ENCODE data around the gene SPATA13.

Gene SPATA13

GRCh38 chr13:24173795-24174194, 13.3 kb downstream of the SPATA13 start:
- H2BK5ac ChIP-seq (ENCODE audit: low read depth, low read length, poor library complexity): no peak overlapping the region
- WGBS (ENCODE audit: extremely low coverage, insufficient coverage, insufficient read length): no CpG with 5 or more reads among the region's 2 CpGs
- no peak overlapping the region for H2BK12ac ChIP-seq (ENCODE audit: low read length)
- no peak overlapping the region for H3K4me3 ChIP-seq (ENCODE audit: low read depth, low read length)
- H3K9me3 ChIP-seq (ENCODE audit: insufficient read depth, low read depth, low read length): no peaks in the 10 kb centered on the region
- H3K23ac ChIP-seq (ENCODE audit: low read length): no peak overlapping the region
- H4K8ac ChIP-seq (ENCODE audit: low read depth, low read length): no peak overlapping the region
- no peak overlapping the region for H3K9ac ChIP-seq (ENCODE audit: low read length)
- H3K79me2 ChIP-seq (ENCODE audit: control insufficient read depth, insufficient read depth, low read length, poor library complexity): no peaks in the 10 kb centered on the region
- no peak for DNase-seq
- no peak overlapping the region for H2AFZ ChIP-seq (ENCODE audit: insufficient read depth, low read length, poor library complexity)
- H3K36me3 ChIP-seq (ENCODE audit: control insufficient read depth in 1 of 2, insufficient read depth in 2 of 2, low read length in 2 of 2): no peaks in the 10 kb centered on the region
- H2BK120ac ChIP-seq (ENCODE audit: insufficient read depth, low read length, poor library complexity): no peak overlapping the region
- H3K27ac ChIP-seq (ENCODE audit: low read depth, low read length): no peak overlapping the region
- no peak overlapping the region for H3K4ac ChIP-seq (ENCODE audit: low read depth, low read length)
- no peak overlapping the region for H4K12ac ChIP-seq (ENCODE audit: low read depth, low read length)
- H3K18ac ChIP-seq (ENCODE audit: low read length): no peak overlapping the region
- H3K27me3 ChIP-seq (ENCODE audit: insufficient read depth, low read length): no peaks in the 10 kb centered on the region
- H2AK5ac ChIP-seq (ENCODE audit: low read length): no peak overlapping the region
- no peak overlapping the region for H3K4me2 ChIP-seq (ENCODE audit: low read length)
- no peak overlapping the region for H4K91ac ChIP-seq (ENCODE audit: low read depth, low read length)
- H3K4me1 ChIP-seq (ENCODE audit: control insufficient read depth in 1 of 2, insufficient read depth in 2 of 2, low read length in 2 of 2): no peaks in the 10 kb centered on the region
- H3K79me1 ChIP-seq (ENCODE audit: low read length): no peaks in the 10 kb centered on the region
- H3K14ac ChIP-seq (ENCODE audit: low read length): no peak overlapping the region

DNA sequence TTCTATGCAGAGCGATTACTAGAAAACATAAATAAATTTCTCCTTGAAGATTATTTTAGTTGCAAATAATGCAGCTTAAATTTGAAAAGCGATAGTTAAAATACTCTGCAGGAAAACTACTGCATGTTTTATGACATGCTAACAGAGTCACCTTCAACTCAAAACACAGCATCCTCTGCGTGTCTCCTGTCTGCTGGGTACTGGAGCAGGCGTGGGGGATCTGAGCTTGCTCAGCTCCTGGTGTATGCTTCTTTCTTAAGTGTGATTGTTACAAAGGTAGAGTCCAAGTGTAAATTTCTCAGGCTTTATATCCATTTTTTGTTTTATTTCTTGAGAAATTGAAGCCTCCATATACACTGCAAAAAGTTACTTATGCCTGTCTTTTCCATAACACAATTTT, 15.3 kb downstream of the SPATA13 start:
- Histone ChIP-seq H3K9ac (ENCODE audit: low read length) (no peak overlapping the region), H3K4me3 (ENCODE audit: low read depth, low read length) (no peak overlapping the region), H3K27me3 (ENCODE audit: insufficient read depth, low read length) (no peaks in the 10 kb centered on the region), H3K79me2 (ENCODE audit: control insufficient read depth, insufficient read depth, low read length, poor library complexity) (no peaks in the 10 kb centered on the region), H2BK120ac (ENCODE audit: insufficient read depth, low read length, poor library complexity) (no peak overlapping the region), H2BK5ac (ENCODE audit: low read depth, low read length, poor library complexity) (no peak overlapping the region), H3K9me3 (ENCODE audit: insufficient read depth, low read depth, low read length) (no peaks in the 10 kb centered on the region), H4K8ac (ENCODE audit: low read depth, low read length) (no peak overlapping the region), H3K4me1 (ENCODE audit: control insufficient read depth in 1 of 2, insufficient read depth in 2 of 2, low read length in 2 of 2) (no peaks in the 10 kb centered on the region), H3K23ac (ENCODE audit: low read length) (no peak overlapping the region), H3K4ac (ENCODE audit: low read depth, low read length) (no peak overlapping the region), H2AK5ac (ENCODE audit: low read length) (no peak overlapping the region), H3K18ac (ENCODE audit: low read length) (no peak overlapping the region), H2BK12ac (ENCODE audit: low read length) (no peak overlapping the region), H3K4me2 (ENCODE audit: low read length) (no peak overlapping the region), H3K36me3 (ENCODE audit: control insufficient read depth in 1 of 2, insufficient read depth in 2 of 2, low read length in 2 of 2) (no peaks in the 10 kb centered on the region), H3K14ac (ENCODE audit: low read length) (no peak overlapping the region), H3K27ac (ENCODE audit: low read depth, low read length) (no peak overlapping the region), H2AFZ (ENCODE audit: insufficient read depth, low read length, poor library complexity) (no peak overlapping the region), H4K12ac (ENCODE audit: low read depth, low read length) (no peak overlapping the region), H4K91ac (ENCODE audit: low read depth, low read length) (no peak overlapping the region), H3K79me1 (ENCODE audit: low read length) (no peaks in the 10 kb centered on the region)
- no peak for DNase-seq
- no CpG with 5 or more reads among the region's 4 CpGs for WGBS (ENCODE audit: extremely low coverage, insufficient coverage, insufficient read length)

DNA sequence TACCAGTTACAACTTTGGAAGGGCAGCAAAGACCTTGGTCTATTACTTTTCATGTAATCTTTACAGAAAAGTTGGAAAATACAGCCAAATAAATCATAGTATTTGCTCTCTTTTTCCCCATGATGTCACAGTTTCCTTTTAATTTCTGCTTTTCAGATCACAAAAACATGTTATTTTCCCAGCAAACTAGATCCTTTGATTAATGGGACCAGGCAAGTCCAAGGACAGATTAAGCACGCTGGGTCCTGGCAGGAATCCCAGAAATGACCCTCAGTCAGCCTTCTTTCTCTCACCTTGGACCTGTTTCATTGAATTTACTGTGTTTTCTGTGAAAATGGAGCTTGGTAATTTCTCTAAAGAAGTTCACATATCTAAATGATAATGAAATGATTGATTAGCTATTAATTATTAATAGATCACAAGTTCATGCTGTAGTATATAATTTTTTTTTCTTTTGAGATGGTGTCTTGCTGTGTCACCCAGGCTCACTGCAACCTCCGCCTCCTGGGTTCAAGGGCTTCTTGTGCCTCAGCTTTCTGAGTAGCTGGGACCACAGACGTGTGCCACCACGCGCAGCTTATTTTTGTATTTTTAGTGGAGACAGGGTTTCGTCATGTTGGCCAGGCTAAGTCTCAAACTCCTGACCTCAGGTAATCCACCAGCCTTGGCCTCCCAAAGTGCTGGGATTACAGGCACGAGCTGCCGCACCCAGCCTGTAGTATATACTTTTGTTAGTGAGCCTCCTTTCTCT, 16.0 kb downstream of the SPATA13 start:
- H3K4me3 ChIP-seq (ENCODE audit: low read depth, low read length): no peak overlapping the region
- H3K4me2 ChIP-seq (ENCODE audit: low read length): no peak overlapping the region
- H3K36me3 ChIP-seq (ENCODE audit: control insufficient read depth in 1 of 2, insufficient read depth in 2 of 2, low read length in 2 of 2): no peaks in the 10 kb centered on the region
- H3K9ac ChIP-seq (ENCODE audit: low read length): no peak overlapping the region
- H4K12ac ChIP-seq (ENCODE audit: low read depth, low read length): no peak overlapping the region
- no peak for DNase-seq
- H3K79me1 ChIP-seq (ENCODE audit: low read length): no peaks in the 10 kb centered on the region
- no peak overlapping the region for H2BK12ac ChIP-seq (ENCODE audit: low read length)
- no peak overlapping the region for H3K27ac ChIP-seq (ENCODE audit: low read depth, low read length)
- H4K91ac ChIP-seq (ENCODE audit: low read depth, low read length): no peak overlapping the region
- H2AFZ ChIP-seq (ENCODE audit: insufficient read depth, low read length, poor library complexity): no peak overlapping the region
- no peak overlapping the region for H2BK120ac ChIP-seq (ENCODE audit: insufficient read depth, low read length, poor library complexity)
- WGBS (ENCODE audit: extremely low coverage, insufficient coverage, insufficient read length): no CpG with 5 or more reads among the region's 8 CpGs
- H4K8ac ChIP-seq (ENCODE audit: low read depth, low read length): no peak overlapping the region
- H3K14ac ChIP-seq (ENCODE audit: low read length): no peak overlapping the region
- no peak overlapping the region for H2AK5ac ChIP-seq (ENCODE audit: low read length)
- no peak overlapping the region for H2BK5ac ChIP-seq (ENCODE audit: low read depth, low read length, poor library complexity)
- H3K27me3 ChIP-seq (ENCODE audit: insufficient read depth, low read length): no peaks in the 10 kb centered on the region
- no peaks in the 10 kb centered on the region for H3K79me2 ChIP-seq (ENCODE audit: control insufficient read depth, insufficient read depth, low read length, poor library complexity)
- no peaks in the 10 kb centered on the region for H3K4me1 ChIP-seq (ENCODE audit: control insufficient read depth in 1 of 2, insufficient read depth in 2 of 2, low read length in 2 of 2)
- H3K4ac ChIP-seq (ENCODE audit: low read depth, low read length): no peak overlapping the region
- H3K9me3 ChIP-seq (ENCODE audit: insufficient read depth, low read depth, low read length): no peaks in the 10 kb centered on the region
- no peak overlapping the region for H3K23ac ChIP-seq (ENCODE audit: low read length)
- no peak overlapping the region for H3K18ac ChIP-seq (ENCODE audit: low read length)

DNA sequence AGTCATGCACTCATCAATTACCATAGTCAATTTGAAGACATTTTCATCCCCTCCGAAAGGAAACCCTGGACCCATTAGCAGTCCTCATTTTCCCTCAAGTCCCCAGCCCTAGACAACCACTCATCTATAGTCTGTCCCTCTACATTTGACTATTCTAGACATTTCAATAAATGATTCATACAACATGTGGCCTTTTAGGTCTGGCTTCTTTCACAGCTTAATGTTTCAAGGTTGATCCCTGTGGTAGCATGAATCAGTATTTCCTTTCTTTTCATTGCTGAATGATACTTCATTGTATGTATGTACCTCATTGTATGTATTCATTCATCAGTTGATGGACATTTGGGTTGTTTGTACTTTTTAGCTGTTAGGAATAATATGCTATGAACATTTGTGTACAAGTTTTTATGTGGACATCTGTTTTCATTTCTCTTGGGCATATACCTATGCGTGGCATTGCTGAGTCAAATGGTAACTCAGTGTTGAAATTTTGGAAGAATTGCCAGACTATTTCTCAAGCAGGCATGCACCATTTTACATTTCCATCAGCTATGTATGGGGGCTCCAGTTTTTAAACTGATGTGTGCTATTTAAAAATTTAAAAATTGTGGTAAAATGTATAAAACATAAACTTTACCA, 18.4 kb downstream of the SPATA13 start:
- no peak overlapping the region for H4K91ac ChIP-seq (ENCODE audit: low read depth, low read length)
- H2BK5ac ChIP-seq (ENCODE audit: low read depth, low read length, poor library complexity): no peak overlapping the region
- no peaks in the 10 kb centered on the region for H3K79me2 ChIP-seq (ENCODE audit: control insufficient read depth, insufficient read depth, low read length, poor library complexity)
- no peak overlapping the region for H2AK5ac ChIP-seq (ENCODE audit: low read length)
- H3K4ac ChIP-seq (ENCODE audit: low read depth, low read length): no peak overlapping the region
- no peak overlapping the region for H3K4me2 ChIP-seq (ENCODE audit: low read length)
- no peak overlapping the region for H3K14ac ChIP-seq (ENCODE audit: low read length)
- no peak overlapping the region for H3K23ac ChIP-seq (ENCODE audit: low read length)
- no peak overlapping the region for H4K8ac ChIP-seq (ENCODE audit: low read depth, low read length)
- H3K4me3 ChIP-seq (ENCODE audit: low read depth, low read length): no peak overlapping the region
- no peaks in the 10 kb centered on the region for H3K27me3 ChIP-seq (ENCODE audit: insufficient read depth, low read length)
- no CpG with 5 or more reads among the region's 2 CpGs for WGBS (ENCODE audit: extremely low coverage, insufficient coverage, insufficient read length)
- H3K36me3 ChIP-seq (ENCODE audit: control insufficient read depth in 1 of 2, insufficient read depth in 2 of 2, low read length in 2 of 2): no peaks in the 10 kb centered on the region
- H3K18ac ChIP-seq (ENCODE audit: low read length): no peak overlapping the region
- no peak overlapping the region for H2BK120ac ChIP-seq (ENCODE audit: insufficient read depth, low read length, poor library complexity)
- no peak overlapping the region for H2BK12ac ChIP-seq (ENCODE audit: low read length)
- H3K4me1 ChIP-seq (ENCODE audit: control insufficient read depth in 1 of 2, insufficient read depth in 2 of 2, low read length in 2 of 2): peaks cover 0 to 3% of the 10 kb centered on the region in 2 experiments
- no peak overlapping the region for H4K12ac ChIP-seq (ENCODE audit: low read depth, low read length)
- H2AFZ ChIP-seq (ENCODE audit: insufficient read depth, low read length, poor library complexity): no peak overlapping the region
- H3K79me1 ChIP-seq (ENCODE audit: low read length): no peaks in the 10 kb centered on the region
- DNase-seq: no peak
- no peaks in the 10 kb centered on the region for H3K9me3 ChIP-seq (ENCODE audit: insufficient read depth, low read depth, low read length)
- H3K27ac ChIP-seq (ENCODE audit: low read depth, low read length): no peak overlapping the region
- no peak overlapping the region for H3K9ac ChIP-seq (ENCODE audit: low read length)

Measured in trophoblast cell (in vitro differentiated cells and primary cell).